Measurements from ENCODE around the gene MATK.

The MATK gene

DNA sequence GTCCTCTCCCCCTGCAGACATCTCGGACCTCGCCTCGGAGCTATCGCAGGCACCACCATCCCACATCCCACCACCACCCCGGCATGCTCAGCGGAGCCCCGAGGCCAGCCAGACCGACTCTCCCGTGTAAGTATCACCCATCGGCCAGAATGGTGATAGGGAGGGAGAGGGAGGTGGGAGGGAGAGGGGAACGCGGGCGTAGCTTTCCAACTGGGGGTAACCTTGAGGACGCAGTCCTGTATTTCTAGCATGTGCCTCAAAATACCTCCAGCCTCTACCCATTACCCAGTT lies 51.9 kb downstream of the MATK start:
- no peak for TF ChIP-seq TAF1 (IDR thresholded peaks at IDR 0.05; ENCODE audit: borderline replicate concordance, low read depth, low read length)
- FAIRE-seq (no peak), DNase-seq (ENCODE audit: insufficient read length) (no peak)

DNA sequence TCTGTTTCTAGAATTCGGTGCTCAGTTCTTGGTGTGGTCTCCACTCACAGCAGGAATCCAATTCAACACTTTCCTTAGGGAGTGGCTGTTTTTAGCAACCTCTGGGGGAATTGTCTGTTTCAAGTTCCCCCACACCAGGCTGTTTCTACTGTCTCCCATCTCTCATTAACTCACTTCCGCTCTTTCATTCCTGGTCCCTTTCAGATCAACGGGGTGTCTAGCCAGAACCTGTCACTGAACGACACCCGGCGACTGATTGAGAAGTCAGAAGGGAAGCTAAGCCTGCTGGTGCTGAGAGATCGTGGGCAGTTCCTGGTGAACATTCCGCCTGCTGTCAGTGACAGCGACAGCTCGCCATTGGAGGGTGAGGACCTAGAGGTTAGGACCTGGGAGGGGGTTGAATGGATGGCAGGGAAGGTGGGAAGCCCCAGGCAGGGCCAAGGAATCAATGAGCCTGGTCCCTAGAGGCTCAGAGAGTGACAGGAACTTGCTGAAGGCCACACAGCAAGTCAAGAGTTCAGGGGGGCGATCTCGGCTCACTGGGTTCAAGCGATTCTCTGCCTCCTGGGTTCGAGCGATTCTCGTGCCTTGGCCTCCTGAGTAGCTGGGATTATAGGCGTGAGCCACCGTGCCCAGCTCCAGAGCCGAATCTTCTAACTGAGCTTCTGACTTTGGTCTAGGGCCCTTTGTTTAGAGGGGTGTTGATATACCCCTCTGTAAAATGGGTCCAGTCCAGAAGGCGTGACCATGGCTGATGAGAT lies 52.5 kb downstream of the MATK start:
- DNase-seq (ENCODE audit: insufficient read length) (no peak), FAIRE-seq (no peak)
- TF ChIP-seq POLR2A (IDR thresholded peaks at IDR 0.05; ENCODE audit: low read depth, low read length): no peak
- TF ChIP-seq TAF1 (IDR thresholded peaks at IDR 0.05; ENCODE audit: borderline replicate concordance, low read depth, low read length): no peak
- TF ChIP-seq POLR2AphosphoS5 (IDR thresholded peaks at IDR 0.05; ENCODE audit: low read depth, low read length): no peak

DNA sequence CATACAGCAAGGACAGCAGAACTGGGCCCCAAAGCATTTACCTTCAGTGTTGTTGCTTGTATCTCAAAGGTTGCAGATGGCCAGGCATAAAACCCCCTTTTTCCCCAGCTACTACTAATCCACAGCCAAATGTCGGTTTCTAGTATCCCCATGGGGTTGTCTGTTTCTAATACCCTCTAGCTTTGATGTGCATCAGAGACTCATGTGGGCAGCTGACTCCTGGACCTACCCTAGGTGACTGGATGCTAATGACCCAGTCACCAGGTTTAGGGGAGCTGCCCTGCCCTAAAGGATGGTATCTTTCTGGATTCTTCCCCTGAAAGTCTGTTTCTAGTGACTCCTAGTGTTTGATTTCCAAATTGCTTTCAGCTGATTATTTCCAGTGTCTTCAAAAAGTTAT lies 54.1 kb downstream of the MATK start:
- no peak for DNase-seq (ENCODE audit: insufficient read length)
- TF ChIP-seq POLR2A (IDR thresholded peaks at IDR 0.05; ENCODE audit: low read depth, low read length) (no peak), POLR2AphosphoS5 (IDR thresholded peaks at IDR 0.05; ENCODE audit: low read depth, low read length) (no peak), TAF1 (IDR thresholded peaks at IDR 0.05; ENCODE audit: borderline replicate concordance, low read depth, low read length) (no peak)
- no peak for FAIRE-seq

DNA sequence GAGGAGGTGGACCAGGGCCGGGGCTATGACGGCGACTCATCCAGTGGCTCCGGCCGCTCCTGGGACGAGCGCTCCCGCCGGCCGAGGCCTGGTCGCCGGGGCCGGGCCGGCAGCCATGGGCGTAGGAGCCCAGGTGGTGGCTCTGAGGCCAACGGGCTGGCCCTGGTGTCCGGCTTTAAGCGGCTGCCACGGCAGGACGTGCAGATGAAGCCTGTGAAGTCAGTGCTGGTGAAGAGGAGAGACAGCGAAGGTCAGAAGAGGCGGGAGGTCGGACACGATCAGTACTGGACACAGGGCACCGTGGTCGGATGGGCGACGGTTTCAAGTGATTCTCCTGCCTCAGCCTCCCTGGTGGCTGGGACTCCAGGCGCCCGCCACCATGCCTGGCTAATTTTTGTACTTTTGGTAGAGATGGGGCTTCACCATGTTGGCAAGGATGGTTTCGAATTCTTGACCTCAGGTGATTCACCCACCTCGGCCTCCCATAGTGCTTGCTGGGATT lies 55.7 kb downstream of the MATK start:
- DNase-seq (ENCODE audit: insufficient read length) (no peak), FAIRE-seq (no peak)

More for the DNA sequence above, 55.7 kb downstream of the MATK start:
- TF ChIP-seq TAF1 (IDR thresholded peaks at IDR 0.05; ENCODE audit: borderline replicate concordance, low read depth, low read length) (no peak), POLR2A (IDR thresholded peaks at IDR 0.05; ENCODE audit: low read depth, low read length) (no peak), POLR2AphosphoS5 (IDR thresholded peaks at IDR 0.05; ENCODE audit: low read depth, low read length) (no peak)

Data from GM12892 (cell line).